HG03103 (cell line): ENCODE measurements around the gene GRN.
"Not testable (repeated sequence)": the region's sequence is repeated elsewhere in the genome, so short reads cannot be mapped to it uniquely, and the experiment has no call there.

Experiments
- ATAC-seq: cut with Tn5 transposase; IDR thresholded peaks from one replicate; pipeline ENCODE4 v1.9.1; 2021; ENCODE audit warnings: low read depth; ENCODE audit not compliant: unreplicated experiment

GRN gene

GRCh38 chr17:44359458-44360143 is 14.5 kb downstream of the GRN start:
- ATAC-seq = no peak

DNA sequence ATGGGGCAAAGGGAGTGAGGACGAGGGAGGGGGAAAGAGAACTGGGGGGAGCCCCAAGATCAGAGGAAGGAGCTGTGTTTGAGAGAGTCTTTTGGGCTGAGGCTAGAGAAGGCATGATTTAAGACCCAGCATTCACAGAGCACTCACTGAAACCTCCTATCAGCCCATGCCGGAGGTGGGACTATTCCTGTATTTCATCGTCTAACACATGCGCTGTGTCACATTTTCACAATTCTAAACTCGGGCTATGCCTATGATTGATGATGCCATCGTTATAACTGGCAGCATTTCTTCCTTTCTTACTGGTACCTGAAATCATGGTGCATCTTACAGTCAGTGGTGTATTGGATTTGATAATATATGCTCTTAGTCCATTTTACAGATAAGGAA is 15.0 kb downstream of the GRN start:
- ATAC-seq = no peak

- ATAC-seq = no peak
Observed at GRCh38 chr17:44360826-44361225, 15.7 kb downstream of the GRN start.

- ATAC-seq = no peak
Observed at GRCh38 chr17:44361292-44362260, 16.5 kb downstream of the GRN start.

DNA sequence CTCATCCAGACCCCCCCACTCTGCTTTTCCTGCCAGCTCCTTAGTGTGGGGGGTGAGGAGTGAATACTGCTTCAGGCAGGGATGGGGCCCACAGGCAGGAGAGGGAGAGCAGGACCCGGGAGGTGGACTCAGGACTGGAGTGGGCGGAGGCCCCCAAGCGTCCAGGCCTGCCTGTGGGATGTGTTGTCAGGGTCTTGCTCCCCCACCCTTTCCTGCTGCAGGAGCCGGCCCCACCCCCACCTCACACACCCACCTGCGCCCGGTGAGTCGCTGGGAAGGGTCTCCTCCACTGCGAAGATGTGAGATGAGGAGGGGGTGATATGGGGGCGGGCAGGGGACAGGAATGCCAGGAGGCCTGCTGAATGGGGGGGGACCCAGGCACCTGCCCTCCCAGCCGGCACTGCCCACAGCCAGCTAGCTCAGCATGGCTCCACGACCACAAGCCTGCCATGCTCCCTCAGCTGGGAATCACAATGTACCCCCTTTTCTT is 17.4 kb downstream of the GRN start:
- no peak for ATAC-seq

GRCh38 chr17:44362949-44363612 is 18.0 kb downstream of the GRN start:
- ATAC-seq = no peak

DNA sequence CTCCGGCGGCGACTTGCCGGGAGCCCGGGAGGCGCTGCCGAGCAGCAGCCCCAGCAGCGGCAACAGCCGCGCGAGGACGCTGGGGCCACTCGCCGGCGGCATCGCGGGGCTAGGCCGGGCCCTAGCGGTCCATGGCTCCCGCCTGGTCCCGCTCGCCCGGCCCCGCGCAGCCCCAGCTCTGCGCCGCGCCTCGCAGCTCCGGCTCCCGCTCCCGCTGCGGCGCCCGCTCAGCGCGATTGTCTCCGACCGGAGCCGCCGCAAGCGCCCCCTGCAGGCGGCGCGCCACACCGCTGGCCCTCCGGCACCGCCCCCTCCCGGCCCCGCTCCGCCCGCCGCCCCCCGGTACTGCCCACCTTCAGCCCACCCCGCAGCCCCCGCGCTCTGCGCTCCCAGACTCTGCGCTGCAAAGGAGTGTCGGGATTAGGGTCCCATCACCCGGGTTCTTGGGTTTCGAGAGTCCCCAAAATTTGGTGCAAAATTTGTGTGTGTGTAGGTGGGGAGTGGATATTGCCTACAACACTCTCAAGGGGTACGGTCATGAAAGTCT is 18.6 kb downstream of the GRN start, which contains the start of gene FAM171A2:
Gene FAM171A2, minus strand, starts transcription at position 241 of the 547 bp plus-strand sequence. Its CDS starts 139 bp downstream, at position 102.
- ATAC-seq = no peak

GRCh38 chr17:44365051-44365450 is 19.9 kb downstream of the GRN start:
- not testable (repeated sequence) for ATAC-seq

GRCh38 chr17:44367231-44367979 is 22.3 kb downstream of the GRN start:
- no peak for ATAC-seq

GRCh38 chr17:44368391-44369243 is 23.5 kb downstream of the GRN start:
- ATAC-seq = not testable (repeated sequence)

DNA sequence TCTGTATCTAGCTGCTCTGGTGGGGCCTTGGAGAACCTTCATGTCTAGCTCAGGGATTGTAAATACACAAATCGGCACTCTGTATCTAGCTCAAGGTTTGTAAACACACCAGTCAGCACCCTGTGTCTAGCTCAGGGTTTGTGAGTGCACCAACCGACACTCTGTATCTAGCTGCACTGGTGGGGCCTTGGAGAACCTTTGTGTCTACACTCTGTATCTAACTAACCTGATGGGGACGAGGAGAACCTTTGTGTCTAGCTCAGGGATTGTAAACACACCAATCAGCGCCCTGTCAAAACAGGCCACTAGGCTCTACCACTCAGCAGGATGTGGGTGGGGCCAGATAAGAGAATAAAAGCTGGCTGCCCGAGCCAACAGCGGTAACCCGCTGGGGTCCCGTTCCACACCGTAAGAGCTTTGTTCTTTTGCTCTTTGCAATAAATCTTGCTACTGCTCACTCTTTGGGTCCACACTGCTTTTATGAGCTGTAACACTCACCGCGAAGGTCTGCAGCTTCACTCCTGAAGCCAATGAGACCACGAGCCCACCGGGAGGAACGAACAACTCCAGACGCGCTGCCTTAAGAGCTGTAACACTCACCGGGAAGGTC is 24.4 kb downstream of the GRN start:
- not testable (repeated sequence) for ATAC-seq

DNA sequence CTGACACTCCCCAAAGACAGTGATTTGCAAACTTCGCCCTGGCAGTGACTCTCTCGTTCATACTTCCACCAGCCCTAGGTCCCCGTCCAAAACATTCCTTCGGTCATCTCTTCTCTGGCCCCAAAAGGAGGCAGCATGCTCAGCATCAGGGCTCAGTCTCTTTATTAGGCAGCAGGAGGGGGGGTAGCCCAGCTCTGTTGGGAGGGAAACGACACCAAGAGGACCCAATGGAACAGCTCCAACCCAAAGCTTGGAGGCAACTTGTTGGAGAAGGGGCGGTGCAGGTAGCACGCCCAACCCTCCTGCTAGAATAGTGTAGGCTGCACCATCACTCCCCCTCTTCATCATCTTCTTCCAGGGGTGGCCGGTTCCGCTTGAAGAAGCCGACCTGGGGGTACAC is 26.9 kb downstream of the GRN start:
- no peak for ATAC-seq

GRCh38 chr17:44374306-44375195 is 29.4 kb downstream of the GRN start:
- ATAC-seq = no peak

DNA sequence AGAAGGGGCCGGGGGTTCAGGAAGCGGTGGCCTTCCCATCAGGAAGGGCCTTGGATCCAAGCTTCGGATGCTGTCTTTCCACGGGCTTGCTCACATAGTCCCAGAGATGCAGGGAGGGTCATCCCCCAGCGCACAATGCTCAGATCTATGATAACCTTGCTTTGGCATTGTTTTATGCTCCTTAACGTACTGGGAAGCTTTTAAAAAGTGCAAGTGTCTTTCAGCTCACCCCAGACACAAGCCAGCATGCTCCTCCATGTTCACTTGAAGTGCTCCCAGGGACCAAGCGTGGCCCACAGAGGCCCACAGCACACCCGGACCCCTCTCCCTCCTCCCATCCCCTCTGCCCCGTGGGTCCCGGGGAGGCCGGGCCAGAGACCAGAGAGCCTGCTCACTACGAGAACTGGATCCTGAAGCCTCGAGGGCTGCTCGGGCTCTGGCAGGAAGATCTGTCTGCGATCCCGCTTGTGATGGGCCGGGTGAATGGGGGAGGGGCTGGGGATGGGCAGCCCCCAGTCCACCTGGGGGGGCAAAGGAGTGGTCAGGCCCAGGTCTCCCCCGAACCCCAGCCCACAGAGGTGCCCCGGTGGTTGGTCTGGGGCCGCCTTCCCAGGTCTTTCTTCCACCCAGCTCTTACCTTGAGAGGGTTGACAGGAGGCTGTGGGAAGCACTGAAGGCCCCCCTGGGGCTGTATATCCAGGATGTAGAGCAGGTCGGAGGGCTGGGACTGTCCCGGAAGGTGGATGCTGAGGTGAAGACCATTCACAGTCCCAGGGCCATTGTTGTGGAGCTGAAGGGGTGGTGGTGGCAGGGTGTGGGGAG is 30.3 kb downstream of the GRN start:
- no peak for ATAC-seq

GRCh38 chr17:44376124-44376523 is 31.0 kb downstream of the GRN start:
- ATAC-seq = no peak

- ATAC-seq = no peak
Observed at GRCh38 chr17:44376779-44377178, 31.7 kb downstream of the GRN start.
